Dendritic cell treated with granulocyte-macrophage colony-stimulating factor and Interleukin-4, amounts not matched to agents 40 ng/mL and 50 ng/mL, for 4 days (primary cell): ENCODE measurements around the gene STARD13.

Experiments used
- H3K27ac Mint-ChIP-seq: one replicate; pipeline ENCODE4 v1.8.0; 2022; ENCODE audit warnings: mild to moderate bottlenecking, mixed read lengths
- H3K27me3 Mint-ChIP-seq: one replicate; pipeline ENCODE4 v1.8.0; 2022; ENCODE audit warnings: mild to moderate bottlenecking, mixed read lengths
- H3K36me3 Mint-ChIP-seq: one replicate; pipeline ENCODE4 v1.8.0; 2022; ENCODE audit warnings: low read depth, mixed read lengths
- H3K4me1 Mint-ChIP-seq: one replicate; pipeline ENCODE4 v1.8.0; 2022; ENCODE audit warnings: low read depth, mixed read lengths
- H3K4me3 Mint-ChIP-seq: one replicate; pipeline ENCODE4 v1.8.0; 2022; ENCODE audit warnings: mild to moderate bottlenecking, moderate library complexity, mixed read lengths
- H3K9me3 Mint-ChIP-seq: one replicate; pipeline ENCODE4 v1.8.0; 2022; ENCODE audit warnings: mixed read lengths
- intact Hi-C: fragments of 100-400 bp; cut with micrococcal nuclease; formaldehyde crosslinking; loops from one replicate; pipeline ENCODE4 v1.15.0; 2022

Gene STARD13

GRCh38 chr13:33100886-33101285 is 184.7 kb downstream of the STARD13 start:
- Mint-ChIP-seq H3K4me3 (no peak overlapping the region), H3K27ac (no peak overlapping the region), H3K9me3 (no peaks in the 10 kb centered on the region), H3K4me1 (peaks cover 29% of the 10 kb centered on the region), H3K36me3 (peaks cover 3% of the 10 kb centered on the region), H3K27me3 (no peaks in the 10 kb centered on the region)
- intact Hi-C loops: loop anchor here (10.0 kb wide), 1 partner anchor 104 kb away; no protein-coding TSS in a partner anchor

- H3K27ac Mint-ChIP-seq: no peak overlapping the region
- H3K27me3 Mint-ChIP-seq: no peaks in the 10 kb centered on the region
- intact Hi-C loops: loop anchor here (10.0 kb wide), 1 partner anchor 105 kb away; no protein-coding TSS in a partner anchor
- H3K4me1 Mint-ChIP-seq: peaks cover 20% of the 10 kb centered on the region
- no peak overlapping the region for H3K4me3 Mint-ChIP-seq
- no peaks in the 10 kb centered on the region for H3K9me3 Mint-ChIP-seq
- H3K36me3 Mint-ChIP-seq: no peaks in the 10 kb centered on the region
These were observed 185.7 kb downstream of the STARD13 start for GRCh38 chr13:33099860-33100259.

DNA sequence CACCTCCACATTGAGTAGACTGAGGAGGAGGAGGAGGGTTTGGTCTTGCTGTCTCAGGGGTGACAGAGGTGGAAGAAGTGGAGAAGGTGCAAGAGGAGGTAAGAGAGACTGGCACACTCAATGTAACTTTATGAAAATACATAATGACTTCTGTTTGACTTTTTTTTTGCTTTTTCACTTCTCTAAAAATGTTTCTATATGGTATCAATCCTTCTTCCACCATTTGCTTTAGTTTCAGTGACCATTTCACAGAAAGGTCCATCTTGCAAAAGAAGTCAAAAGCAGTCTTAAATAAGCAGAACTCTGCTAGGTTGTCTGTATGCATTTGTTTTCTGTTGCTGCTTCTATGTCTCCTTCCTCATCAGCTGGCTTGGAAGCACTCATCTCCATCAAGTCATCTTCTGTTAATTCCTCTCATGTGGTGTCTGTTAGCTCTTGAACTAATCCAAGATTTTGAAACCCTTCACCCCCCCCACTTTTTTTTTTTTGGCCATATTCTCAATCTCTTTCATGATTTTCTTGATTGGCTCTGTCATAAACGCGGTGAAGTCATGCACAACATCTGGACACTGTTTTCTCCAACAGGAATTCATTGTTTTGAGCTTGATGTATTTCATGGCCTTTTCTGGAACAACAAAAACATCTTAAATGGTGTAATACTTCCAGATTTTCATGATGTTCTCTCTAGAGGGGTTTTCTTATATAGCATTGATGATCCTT is 188.5 kb downstream of the STARD13 start:
- intact Hi-C loops: no loop called here
- no peaks in the 10 kb centered on the region for H3K36me3 Mint-ChIP-seq
- H3K27me3 Mint-ChIP-seq: no peaks in the 10 kb centered on the region
- no peak overlapping the region for H3K4me3 Mint-ChIP-seq
- H3K4me1 Mint-ChIP-seq: peaks cover 21% of the 10 kb centered on the region
- peak overlapping the region; percentile 14 for H3K27ac Mint-ChIP-seq
- H3K9me3 Mint-ChIP-seq: peaks cover 9% of the 10 kb centered on the region

- H3K27ac Mint-ChIP-seq: peak overlapping the region; percentile 42
- H3K36me3 Mint-ChIP-seq: no peaks in the 10 kb centered on the region
- intact Hi-C loops: no loop called here
- peaks cover 19% of the 10 kb centered on the region for H3K9me3 Mint-ChIP-seq
- H3K4me1 Mint-ChIP-seq: peaks cover 24% of the 10 kb centered on the region
- H3K27me3 Mint-ChIP-seq: no peaks in the 10 kb centered on the region
- no peak overlapping the region for H3K4me3 Mint-ChIP-seq
These were observed 193.2 kb downstream of the STARD13 start for GRCh38 chr13:33092073-33092987.

- Mint-ChIP-seq H3K4me3 (no peak overlapping the region), H3K27ac (no peak overlapping the region), H3K36me3 (no peaks in the 10 kb centered on the region), H3K4me1 (peaks cover 15% of the 10 kb centered on the region), H3K9me3 (peaks cover 19% of the 10 kb centered on the region), H3K27me3 (peaks cover 5% of the 10 kb centered on the region)
- intact Hi-C loops: no loop called here
These were observed 194.2 kb downstream of the STARD13 start for GRCh38 chr13:33091415-33091774.

DNA sequence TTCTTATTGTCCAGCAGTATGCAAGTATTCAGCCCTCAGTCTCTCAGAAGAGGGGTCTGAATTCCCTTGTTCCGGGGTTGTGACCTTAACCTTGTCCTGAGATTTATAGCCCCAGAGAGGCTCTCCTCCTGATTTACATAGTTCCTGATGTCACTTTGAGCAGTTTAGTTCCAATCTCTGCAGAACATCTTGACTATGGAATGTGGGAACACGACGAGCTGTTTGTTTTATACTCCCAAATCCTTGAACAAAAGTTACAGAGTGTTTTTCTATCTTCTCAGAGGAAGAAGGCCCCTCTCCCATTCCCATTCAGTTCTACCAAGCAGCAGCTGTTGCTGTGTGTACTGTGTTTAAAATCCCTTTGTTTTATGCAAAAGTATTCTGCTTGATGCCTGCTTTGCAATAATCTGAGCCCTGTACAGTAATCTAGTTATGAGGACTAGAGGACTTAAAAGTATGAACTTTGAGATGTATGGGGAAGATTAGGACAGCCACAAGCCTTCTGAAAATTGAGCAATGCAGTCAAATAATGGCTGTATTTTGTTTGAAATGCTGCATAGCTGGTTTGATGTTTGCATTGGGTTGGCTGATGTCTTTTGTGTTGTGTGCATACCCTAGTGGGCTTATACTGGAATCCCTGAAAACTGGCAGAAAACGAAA is 194.7 kb downstream of the STARD13 start:
- peaks cover 19% of the 10 kb centered on the region for H3K9me3 Mint-ChIP-seq
- H3K4me3 Mint-ChIP-seq: no peak overlapping the region
- peaks cover 10% of the 10 kb centered on the region for H3K4me1 Mint-ChIP-seq
- intact Hi-C loops: no loop called here
- H3K27me3 Mint-ChIP-seq: peaks cover 8% of the 10 kb centered on the region
- H3K36me3 Mint-ChIP-seq: no peaks in the 10 kb centered on the region
- H3K27ac Mint-ChIP-seq: no peak overlapping the region

GRCh38 chr13:33089311-33089710 is 196.2 kb downstream of the STARD13 start:
- H3K36me3 Mint-ChIP-seq: no peaks in the 10 kb centered on the region
- intact Hi-C loops: no loop called here
- H3K4me1 Mint-ChIP-seq: peaks cover 10% of the 10 kb centered on the region
- H3K27me3 Mint-ChIP-seq: peaks cover 9% of the 10 kb centered on the region
- H3K9me3 Mint-ChIP-seq: peaks cover 16% of the 10 kb centered on the region
- no peak overlapping the region for H3K4me3 Mint-ChIP-seq
- H3K27ac Mint-ChIP-seq: no peak overlapping the region

- Mint-ChIP-seq H3K27ac (no peak overlapping the region), H3K4me3 (no peak overlapping the region), H3K9me3 (peaks cover 11% of the 10 kb centered on the region), H3K27me3 (peaks cover 9% of the 10 kb centered on the region), H3K36me3 (no peaks in the 10 kb centered on the region), H3K4me1 (peaks cover 10% of the 10 kb centered on the region)
- intact Hi-C loops: no loop called here
These were observed 197.8 kb downstream of the STARD13 start for GRCh38 chr13:33087790-33088189.

DNA sequence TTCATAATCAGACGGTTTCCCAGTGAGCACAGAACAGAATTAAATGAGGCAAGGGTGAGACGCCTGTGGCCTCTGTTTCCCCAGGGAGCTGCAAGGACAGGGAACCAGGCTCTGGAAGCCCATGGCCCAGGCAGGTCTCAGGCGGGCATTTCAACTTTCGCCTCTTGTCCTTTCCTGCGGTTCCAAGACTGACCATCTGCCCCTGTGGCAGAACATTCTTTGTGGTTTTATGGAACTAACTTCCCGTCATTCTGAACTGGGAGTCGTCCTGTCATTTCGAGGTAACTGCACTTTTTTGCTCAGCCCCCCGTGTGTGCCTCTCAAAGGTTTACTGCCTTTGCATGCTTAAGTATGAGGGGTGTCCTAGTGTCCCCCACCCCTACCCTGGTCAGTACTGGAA is 198.5 kb downstream of the STARD13 start:
- H3K4me1 Mint-ChIP-seq: peaks cover 5% of the 10 kb centered on the region
- no peak overlapping the region for H3K4me3 Mint-ChIP-seq
- H3K27me3 Mint-ChIP-seq: peaks cover 9% of the 10 kb centered on the region
- intact Hi-C loops: no loop called here
- no peaks in the 10 kb centered on the region for H3K36me3 Mint-ChIP-seq
- no peak overlapping the region for H3K27ac Mint-ChIP-seq
- H3K9me3 Mint-ChIP-seq: peaks cover 11% of the 10 kb centered on the region

- no peaks in the 10 kb centered on the region for H3K36me3 Mint-ChIP-seq
- no peak overlapping the region for H3K4me3 Mint-ChIP-seq
- no peak overlapping the region for H3K27ac Mint-ChIP-seq
- peaks cover 19% of the 10 kb centered on the region for H3K4me1 Mint-ChIP-seq
- H3K9me3 Mint-ChIP-seq: no peaks in the 10 kb centered on the region
- intact Hi-C loops: no loop called here
- H3K27me3 Mint-ChIP-seq: peaks cover 9% of the 10 kb centered on the region
These were observed 202.5 kb downstream of the STARD13 start for GRCh38 chr13:33083054-33083453.

DNA sequence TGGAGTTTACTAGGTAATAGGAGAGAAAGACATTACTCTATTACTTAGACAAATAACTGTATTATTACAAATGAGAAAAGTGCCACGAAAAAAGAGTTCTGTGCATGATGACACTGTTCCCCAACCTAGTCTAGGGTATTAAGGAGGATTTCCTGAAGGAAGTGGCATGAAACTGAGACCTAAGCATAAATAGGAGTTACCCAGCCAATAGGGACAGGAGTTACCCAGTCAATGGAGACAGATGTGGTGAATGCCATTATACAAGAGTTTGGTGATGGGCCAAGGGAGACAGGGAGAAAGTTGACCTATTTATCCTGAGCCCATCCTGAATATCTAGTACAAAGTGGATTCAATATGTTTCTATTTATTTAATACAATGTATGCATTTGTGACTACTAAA is 203.9 kb downstream of the STARD13 start:
- Mint-ChIP-seq H3K27ac (no peak overlapping the region), H3K4me1 (peaks cover 20% of the 10 kb centered on the region), H3K4me3 (no peak overlapping the region), H3K36me3 (no peaks in the 10 kb centered on the region), H3K9me3 (no peaks in the 10 kb centered on the region), H3K27me3 (peaks cover 7% of the 10 kb centered on the region)
- intact Hi-C loops: no loop called here

DNA sequence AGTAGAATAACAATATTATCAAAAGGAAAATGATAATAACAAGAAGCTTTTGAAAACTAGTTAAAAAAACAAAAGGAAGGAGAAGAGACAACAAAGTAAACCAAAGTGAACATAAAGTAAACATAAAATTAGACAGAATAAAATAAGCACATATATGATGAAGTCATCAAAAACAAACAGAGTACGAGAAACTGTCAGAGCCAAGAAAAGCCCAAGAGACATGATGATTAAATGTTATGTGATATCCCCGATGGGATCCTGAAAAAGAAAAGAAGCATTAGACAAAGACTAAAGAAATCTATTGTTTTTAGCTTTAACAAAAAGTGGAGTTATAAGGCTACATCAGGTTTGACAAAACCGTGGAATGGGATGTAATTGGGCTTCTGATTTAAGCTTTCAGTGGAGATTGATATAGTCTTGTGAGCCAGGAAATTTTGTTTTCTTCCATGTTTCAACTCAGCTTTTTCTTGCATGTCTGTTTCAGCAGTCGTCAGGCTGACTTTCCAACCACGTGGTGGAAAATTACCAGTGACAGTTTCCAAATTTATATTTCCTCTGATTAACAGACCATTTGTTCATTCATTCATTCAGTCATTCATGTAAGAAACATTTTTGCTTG is 204.5 kb downstream of the STARD13 start:
- Mint-ChIP-seq H3K4me1 (peaks cover 24% of the 10 kb centered on the region), H3K27ac (no peak overlapping the region), H3K36me3 (no peaks in the 10 kb centered on the region), H3K27me3 (peaks cover 3% of the 10 kb centered on the region), H3K9me3 (no peaks in the 10 kb centered on the region), H3K4me3 (no peak overlapping the region)
- intact Hi-C loops: no loop called here

DNA sequence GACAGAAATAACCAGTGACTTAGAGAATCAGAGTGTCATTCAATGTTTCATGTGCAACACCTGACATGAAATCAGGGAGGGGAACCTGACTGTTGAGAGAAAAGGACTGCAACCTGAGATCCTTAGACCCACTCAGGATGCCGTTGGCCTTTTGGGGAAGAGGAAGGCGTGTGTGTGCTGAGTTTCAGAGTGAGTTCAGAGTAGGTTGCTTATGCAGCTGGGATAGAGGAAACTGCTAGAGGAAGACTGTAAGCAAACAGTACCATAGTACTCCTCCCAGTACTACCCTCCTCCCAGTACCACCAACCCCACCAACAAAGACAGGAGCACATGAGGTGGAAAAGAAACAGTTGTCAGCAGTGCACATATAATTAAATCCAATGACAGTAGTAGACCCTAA is 205.6 kb downstream of the STARD13 start:
- H3K4me3 Mint-ChIP-seq: no peak overlapping the region
- H3K27me3 Mint-ChIP-seq: no peaks in the 10 kb centered on the region
- H3K27ac Mint-ChIP-seq: peak overlapping the region; percentile 41

More for the DNA sequence above, 205.6 kb downstream of the STARD13 start:
- Mint-ChIP-seq H3K36me3 (no peaks in the 10 kb centered on the region), H3K4me1 (peaks cover 24% of the 10 kb centered on the region), H3K9me3 (no peaks in the 10 kb centered on the region)
- intact Hi-C loops: no loop called here
